PC-9 (cell line): ENCODE measurements around the gene OR6C2. TPM values are rescaled to one million over a fixed set of nuclear protein-coding genes. Genes with fewer than 3 reads are reported as not detected.
"Not testable (repeated sequence)": the region's sequence is repeated elsewhere in the genome, so short reads cannot be mapped to it uniquely, and the experiment has no call there.

Experiments used
- BruUV-seq: library from RNA; stranded (reverse); fragments of 400-500 nt; replicated peaks from 2 replicates; lab custom pipeline; 2021; lab: Mats Ljungman, UMichigan
- CTCF ChIA-PET: fragments of 300-600 bp; sonication (Branson Sonifier 250); formaldehyde crosslinking; loops from one replicate; lab custom pipeline; 2022; ENCODE audit warnings: antibody characterized with exemption; lab: Charles Lee
- POLR2A ChIA-PET: fragments of 300-600 bp; sonication (Branson Sonifier 250); formaldehyde crosslinking; loops from one replicate; lab custom pipeline; 2022; ENCODE audit warnings: antibody characterized with exemption; ENCODE audit not compliant: unreplicated experiment; lab: Charles Lee
- DNase-seq, 2 experiments: peaks; one replicate each; pipeline versions ENCODE4 v3.0.0 to v3.0.0-alpha.2; 2015 to 2022; ENCODE audit warnings: mixed read lengths in 1 of 2
- H2AFZ ChIP-seq: fragments of 200-600 bp; sonication (generic); 2 replicates; pipeline ENCODE4 v1.8.1; 2017; ENCODE audit warnings: antibody characterized with exemption
- H3F3A ChIP-seq: fragments of 200-600 bp; sonication (generic); 2 replicates; pipeline ENCODE4 v1.8.1; 2017; ENCODE audit warnings: antibody characterized with exemption, mild to moderate bottlenecking, low read depth; ENCODE audit not compliant: insufficient read depth
- H3K27ac ChIP-seq: fragments of 200-600 bp; sonication (generic); 2 replicates; pipeline ENCODE4 v1.6.1; 2016; ENCODE audit warnings: mixed run types
- H3K27me3 ChIP-seq: fragments of 200-600 bp; sonication (generic); 2 replicates; pipeline ENCODE4 v1.6.1; 2016; ENCODE audit warnings: low read depth, mixed run types; ENCODE audit not compliant: insufficient read depth
- H3K36me3 ChIP-seq: fragments of 200-600 bp; sonication (generic); 2 replicates; pipeline ENCODE4 v1.6.1; 2016; ENCODE audit warnings: low read depth, mixed run types
- H3K4me1 ChIP-seq: fragments of 200-600 bp; sonication (generic); replicated peaks from 2 replicates; pipeline ENCODE4 v1.6.1; 2016; ENCODE audit warnings: mixed run types; ENCODE audit not compliant: insufficient read depth
- H3K4me2 ChIP-seq: fragments of 200-600 bp; sonication (generic); 2 replicates; pipeline ENCODE4 v1.6.1; 2017; ENCODE audit warnings: mixed run types
- H3K4me3 ChIP-seq: fragments of 200-600 bp; sonication (generic); 2 replicates; pipeline ENCODE4 v1.6.1; 2016; ENCODE audit warnings: mixed run types
- H3K79me2 ChIP-seq: fragments of 200-600 bp; sonication (generic); 2 replicates; pipeline ENCODE4 v1.6.1; 2017; ENCODE audit warnings: low read depth, mixed run types
- H3K9me2 ChIP-seq: fragments of 200-600 bp; sonication (generic); 2 replicates; pipeline ENCODE4 v1.8.1; 2017; ENCODE audit warnings: mild to moderate bottlenecking; ENCODE audit not compliant: insufficient read depth
- H3K9me3 ChIP-seq: fragments of 200-600 bp; sonication (generic); 2 replicates; pipeline ENCODE4 v1.8.1; 2016; ENCODE audit warnings: low read depth; ENCODE audit not compliant: insufficient read depth
- H4K20me1 ChIP-seq: fragments of 200-600 bp; sonication (generic); 2 replicates; pipeline ENCODE4 v1.8.1; 2017; ENCODE audit not compliant: insufficient read depth
- EZH2 ChIP-seq: fragments of 200-600 bp; sonication (generic); IDR thresholded peaks from 2 replicates; pipeline ENCODE4 v1.8.0; 2017; ENCODE audit warnings: antibody characterized with exemption, low read depth
- intact Hi-C: fragments of 100-400 bp; cut with micrococcal nuclease; formaldehyde crosslinking; loops from one replicate; pipeline ENCODE4 v1.10.0; 2022; ENCODE audit not compliant: unreplicated experiment
- total RNA-seq: library from RNA; stranded (reverse); gene quantifications from 2 replicates; pipeline ENCODE4 v1.2.3, GENCODE V29; 2021
- TF ChIP-seq, protein P1 (sequence below): fragments of 200-600 bp; sonication (generic); conservative IDR thresholded peaks from 2 replicates; pipeline ENCODE4 v1.6.1; 2017; ENCODE audit warnings: mixed run types, antibody characterized with exemption, mild to moderate bottlenecking, moderate library complexity

Gene OR6C2
- total RNA-seq, 1 experiment from 2014 or later: not detected

DNA sequence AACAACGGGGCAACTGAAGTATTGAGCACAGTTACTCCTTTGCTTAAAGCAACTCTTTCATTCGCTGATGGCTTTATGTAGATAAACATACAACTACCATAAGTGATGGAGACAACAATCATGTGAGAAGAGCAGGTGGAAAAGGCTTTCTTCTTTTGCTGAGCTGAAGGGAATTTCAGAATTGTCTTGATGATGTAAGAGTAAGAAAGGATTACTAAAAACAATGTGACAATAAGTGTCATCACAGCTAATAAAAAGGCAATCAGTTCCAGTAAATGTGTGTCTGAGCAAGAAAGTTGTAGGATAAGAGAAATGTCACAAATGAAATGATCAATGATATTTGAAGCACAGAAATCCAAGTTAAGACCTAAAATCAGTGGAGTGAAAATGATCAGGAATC is 25.4 kb downstream of the OR6C2 start:
- H3K27ac ChIP-seq: no peak overlapping the region
- DNase-seq: no peak
- BruUV-seq: no TSS peak
- no peaks in the 10 kb centered on the region for H3K79me2 ChIP-seq
- ChIA-PET POLR2A (no interaction called here), CTCF (no interaction called here)
- no peaks in the 10 kb centered on the region for H3F3A ChIP-seq
- H3K36me3 ChIP-seq: no peaks in the 10 kb centered on the region
- H4K20me1 ChIP-seq: no peaks in the 10 kb centered on the region
- intact Hi-C loops: no loop called here
- H3K9me3 ChIP-seq: no peaks in the 10 kb centered on the region
- no peak overlapping the region for H3K4me2 ChIP-seq
- H3K27me3 ChIP-seq: no peaks in the 10 kb centered on the region
- TF ChIP-seq, protein P1, sequence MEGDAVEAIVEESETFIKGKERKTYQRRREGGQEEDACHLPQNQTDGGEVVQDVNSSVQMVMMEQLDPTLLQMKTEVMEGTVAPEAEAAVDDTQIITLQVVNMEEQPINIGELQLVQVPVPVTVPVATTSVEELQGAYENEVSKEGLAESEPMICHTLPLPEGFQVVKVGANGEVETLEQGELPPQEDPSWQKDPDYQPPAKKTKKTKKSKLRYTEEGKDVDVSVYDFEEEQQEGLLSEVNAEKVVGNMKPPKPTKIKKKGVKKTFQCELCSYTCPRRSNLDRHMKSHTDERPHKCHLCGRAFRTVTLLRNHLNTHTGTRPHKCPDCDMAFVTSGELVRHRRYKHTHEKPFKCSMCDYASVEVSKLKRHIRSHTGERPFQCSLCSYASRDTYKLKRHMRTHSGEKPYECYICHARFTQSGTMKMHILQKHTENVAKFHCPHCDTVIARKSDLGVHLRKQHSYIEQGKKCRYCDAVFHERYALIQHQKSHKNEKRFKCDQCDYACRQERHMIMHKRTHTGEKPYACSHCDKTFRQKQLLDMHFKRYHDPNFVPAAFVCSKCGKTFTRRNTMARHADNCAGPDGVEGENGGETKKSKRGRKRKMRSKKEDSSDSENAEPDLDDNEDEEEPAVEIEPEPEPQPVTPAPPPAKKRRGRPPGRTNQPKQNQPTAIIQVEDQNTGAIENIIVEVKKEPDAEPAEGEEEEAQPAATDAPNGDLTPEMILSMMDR: no peak
- no peak for TF ChIP-seq EZH2
- H3K4me1 ChIP-seq: no peaks in the 10 kb centered on the region
- H3K9me2 ChIP-seq: no peaks in the 10 kb centered on the region
- no peak overlapping the region for H2AFZ ChIP-seq
- H3K4me3 ChIP-seq: no peak overlapping the region

DNA sequence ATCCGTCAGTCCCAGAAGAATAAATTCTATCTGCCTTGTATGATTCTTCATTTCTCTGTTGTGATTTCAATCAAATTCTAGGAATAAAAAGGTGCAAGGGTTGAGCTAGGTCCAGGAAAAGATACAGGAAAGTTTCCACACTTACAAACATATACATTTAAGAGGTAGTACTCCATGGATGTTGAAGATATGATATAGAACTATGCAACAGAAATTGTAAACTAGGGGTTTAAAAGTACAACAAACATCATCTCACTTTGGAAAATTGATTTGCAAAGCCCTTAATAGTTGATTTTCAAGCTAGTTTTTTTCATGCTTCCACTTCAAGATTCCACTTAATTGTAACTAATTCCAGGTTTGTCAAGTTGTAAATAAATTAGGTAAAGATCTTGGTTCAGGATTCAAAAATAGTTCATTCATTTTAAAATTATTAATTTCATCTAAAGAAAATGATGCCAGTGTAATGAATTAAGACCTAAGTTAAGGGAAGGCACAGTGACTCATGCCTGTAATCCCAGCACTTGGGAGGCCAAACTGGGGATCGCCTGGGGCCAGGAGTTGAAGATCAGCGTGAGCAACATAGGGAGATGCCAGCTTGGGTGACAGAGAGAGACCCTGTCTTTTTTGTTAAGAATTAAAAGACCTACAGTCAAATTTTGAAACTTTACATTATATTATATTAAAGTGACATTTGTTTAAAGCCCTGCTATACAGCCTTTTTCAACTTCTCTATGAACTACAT is 26.4 kb downstream of the OR6C2 start, which contains the start of gene OR6C70:
Gene OR6C70 (minus strand): TSS at position 51 of the 742 bp plus-strand sequence. CDS start 0 bp downstream, at position 51.
- H2AFZ ChIP-seq: no peak within 1 kb of the TSS
- no peak within 1 kb of the TSS for H3K27ac ChIP-seq
- no peaks in the 10 kb centered on the region for H3K27me3 ChIP-seq
- BruUV-seq: no TSS peak
- no peaks in the 10 kb centered on the region for H3K79me2 ChIP-seq
- no peak for DNase-seq
- ChIA-PET CTCF (no interaction called here), POLR2A (no interaction called here)
- H3K9me3 ChIP-seq: no peaks in the 10 kb centered on the region
- H3K4me3 ChIP-seq: no peak within 1 kb of the TSS
- no peak within 1 kb of the TSS for H3K4me2 ChIP-seq
- TF ChIP-seq, protein P1: no peak
- no peak for TF ChIP-seq EZH2
- no peaks in the 10 kb centered on the region for H3K4me1 ChIP-seq
- no peaks in the 10 kb centered on the region for H3K36me3 ChIP-seq
- no peaks in the 10 kb centered on the region for H3F3A ChIP-seq
- H3K9me2 ChIP-seq: no peaks in the 10 kb centered on the region
- no peaks in the 10 kb centered on the region for H4K20me1 ChIP-seq
- intact Hi-C loops: no loop called here

DNA sequence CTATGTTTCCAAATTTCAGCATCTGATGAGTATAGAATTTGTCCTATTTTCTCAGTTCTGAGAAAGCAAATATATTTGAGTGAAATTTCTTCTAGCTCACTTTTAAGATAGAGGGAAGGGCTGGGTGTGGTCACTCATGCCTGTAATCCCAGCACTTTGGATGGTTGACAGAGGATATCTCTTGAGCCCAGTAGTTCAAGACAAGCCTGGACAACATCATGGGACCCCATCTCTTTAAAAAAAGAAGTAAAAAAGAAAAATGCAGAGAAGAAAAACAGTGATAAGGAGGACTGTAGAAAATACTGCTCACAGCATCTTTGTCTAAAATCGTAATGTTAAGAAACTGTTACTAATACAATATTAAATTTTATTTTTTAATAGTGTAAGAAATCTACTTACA is 28.4 kb downstream of the OR6C2 start:
- H3K79me2 ChIP-seq: no peaks in the 10 kb centered on the region
- no peak overlapping the region for H3K4me2 ChIP-seq
- no peaks in the 10 kb centered on the region for H3K27me3 ChIP-seq
- no peak overlapping the region for H3K27ac ChIP-seq
- ChIA-PET POLR2A (no interaction called here), CTCF (no interaction called here)
- BruUV-seq: no TSS peak
- no peaks in the 10 kb centered on the region for H4K20me1 ChIP-seq
- H3K4me3 ChIP-seq: no peak overlapping the region
- TF ChIP-seq, protein P1: no peak
- no peak for TF ChIP-seq EZH2
- H3K9me3 ChIP-seq: no peaks in the 10 kb centered on the region
- H3K4me1 ChIP-seq: no peaks in the 10 kb centered on the region
- no peaks in the 10 kb centered on the region for H3F3A ChIP-seq
- no peak overlapping the region for H2AFZ ChIP-seq
- H3K9me2 ChIP-seq: no peaks in the 10 kb centered on the region
- no peaks in the 10 kb centered on the region for H3K36me3 ChIP-seq
- intact Hi-C loops: no loop called here
- DNase-seq: no peak

DNA sequence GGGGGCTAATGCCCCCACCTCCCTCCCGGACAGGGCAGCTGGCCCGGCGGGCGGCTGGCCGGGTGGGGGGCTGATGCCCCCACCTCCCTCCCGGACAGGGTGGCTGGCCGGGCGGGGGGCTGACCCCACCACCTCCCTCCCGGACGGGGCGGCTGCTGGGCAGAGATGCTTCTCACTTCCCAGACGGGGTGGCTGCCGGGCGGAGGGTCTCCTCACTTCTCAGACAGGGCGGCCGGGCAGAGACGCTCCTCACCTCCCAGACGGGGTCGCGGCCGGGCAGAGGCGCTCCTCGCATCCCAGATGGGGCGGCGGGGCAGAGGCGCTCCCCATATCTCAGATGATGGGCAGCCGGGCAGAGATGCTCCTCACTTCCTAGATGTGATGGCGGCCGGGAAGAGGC is 35.3 kb downstream of the OR6C2 start:
- CTCF ChIA-PET, H4K20me1 ChIP-seq, DNase-seq, H3F3A ChIP-seq, H3K79me2 ChIP-seq, H2AFZ ChIP-seq, H3K9me2 ChIP-seq, H3K9me3 ChIP-seq, POLR2A ChIA-PET, H3K4me1 ChIP-seq, intact Hi-C loops, H3K36me3 ChIP-seq, H3K27me3 ChIP-seq, H3K27ac ChIP-seq, H3K4me3 ChIP-seq, H3K4me2 ChIP-seq, BruUV-seq: not testable (repeated sequence)

DNA sequence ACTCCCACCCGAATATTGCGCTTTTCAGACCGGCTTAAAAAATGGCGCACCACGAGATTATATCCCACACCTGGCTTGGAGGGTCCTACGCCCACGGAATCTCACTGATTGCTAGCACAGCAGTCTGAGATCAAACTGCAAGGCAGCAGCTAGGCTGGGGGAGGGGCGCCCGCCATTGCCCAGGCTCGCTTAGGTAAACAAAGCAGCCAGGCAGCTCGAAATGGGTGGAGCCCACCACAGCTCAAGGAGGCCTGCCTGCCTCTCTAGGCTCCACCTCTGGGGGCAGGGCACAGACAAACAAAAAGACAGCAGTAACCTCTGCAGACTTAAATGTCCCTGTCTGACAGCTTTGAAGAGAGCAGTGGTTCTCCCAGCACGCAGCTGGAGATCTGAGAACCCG is 40.4 kb downstream of the OR6C2 start:
- H3K27me3 ChIP-seq, H3K4me2 ChIP-seq, H3K4me1 ChIP-seq, H3K4me3 ChIP-seq, H3F3A ChIP-seq, BruUV-seq, intact Hi-C loops, H3K27ac ChIP-seq, POLR2A ChIA-PET, CTCF ChIA-PET, H3K9me3 ChIP-seq, H3K79me2 ChIP-seq, H3K9me2 ChIP-seq, H2AFZ ChIP-seq, H4K20me1 ChIP-seq, H3K36me3 ChIP-seq: not testable (repeated sequence)
- peak in 1 of 2 experiments; percentile 1 for DNase-seq
